Activated CD8-positive, alpha-beta memory T cell treated with anti-CD3 and anti-CD28 coated beads for 48 hours (primary cell): Measurements from ENCODE around the gene ARL16.

Source experiments
- DNase-seq, 3 experiments: peaks; one replicate each; pipeline ENCODE4 v3.0.0-alpha.2; 2020; ENCODE audit warnings: low read depth in 2 of 3, low spot score in 2 of 3

Gene ARL16

GRCh38 chr17:81647640-81648012 lies 36.0 kb downstream of the ARL16 start:
- no peak for DNase-seq

GRCh38 chr17:81646869-81647600 lies 36.6 kb downstream of the ARL16 start:
- no peak for DNase-seq

DNA sequence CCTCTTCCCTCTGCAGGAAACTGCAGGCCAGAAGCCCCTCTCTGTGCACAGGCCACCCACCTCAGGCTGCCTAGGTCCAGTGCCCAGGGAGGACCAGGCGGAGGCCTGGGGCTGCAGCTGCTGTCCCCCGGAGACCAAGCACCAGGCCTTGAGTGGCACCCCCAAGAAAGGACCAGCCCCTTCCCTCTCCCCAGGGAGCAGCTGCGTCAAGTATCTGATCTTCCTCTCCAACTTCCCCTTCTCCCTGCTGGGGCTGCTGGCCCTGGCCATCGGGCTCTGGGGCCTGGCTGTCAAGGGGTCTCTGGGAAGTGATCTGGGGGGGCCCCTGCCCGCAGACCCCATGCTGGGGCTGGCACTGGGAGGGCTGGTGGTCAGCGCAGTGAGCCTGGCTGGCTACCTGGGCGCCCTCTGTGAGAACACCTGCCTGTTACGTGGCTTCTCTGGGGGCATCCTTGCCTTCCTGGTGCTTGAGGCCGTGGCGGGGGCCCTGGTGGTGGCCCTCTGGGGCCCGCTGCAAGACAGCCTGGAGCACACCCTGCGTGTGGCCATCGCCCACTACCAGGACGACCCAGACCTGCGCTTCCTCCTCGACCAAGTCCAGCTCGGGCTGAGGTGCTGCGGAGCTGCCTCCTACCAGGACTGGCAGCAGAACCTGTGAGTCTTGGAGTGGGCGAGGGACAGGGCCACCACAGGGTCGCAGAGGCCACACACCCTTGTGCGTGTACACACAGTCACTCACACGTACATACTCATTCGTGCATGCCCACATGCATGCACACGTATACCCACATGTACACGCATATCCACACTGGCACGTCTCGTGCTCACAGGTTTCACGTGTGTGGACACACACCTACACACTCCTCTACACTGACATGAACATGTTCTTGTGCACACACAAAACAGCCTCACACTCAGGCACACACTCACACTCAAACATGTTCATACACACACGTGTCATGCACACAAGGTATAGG lies 38.3 kb downstream of the ARL16 start:
- no peak for DNase-seq

DNA sequence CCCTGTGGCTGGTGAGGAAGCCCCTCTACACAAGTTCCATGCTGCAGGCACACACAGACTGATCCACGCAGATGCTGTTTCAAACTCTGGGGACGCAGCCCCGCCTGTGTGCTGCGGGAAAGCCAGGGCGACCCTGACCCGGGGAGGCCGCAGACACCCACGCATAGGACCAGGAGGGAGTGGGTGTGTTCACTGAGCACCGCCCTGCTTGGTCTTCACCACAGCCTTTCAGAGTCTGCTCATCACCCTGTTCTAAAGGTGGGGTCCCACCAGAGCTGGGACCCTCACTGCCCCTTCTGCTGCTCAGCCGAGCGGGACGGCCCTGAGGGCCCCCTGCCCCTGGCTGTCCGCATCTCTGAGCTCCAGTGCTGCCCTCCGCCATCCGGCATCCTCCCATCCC lies 39.1 kb downstream of the ARL16 start:
- DNase-seq = no peak

- no peak for DNase-seq
Measured at GRCh38 chr17:81641825-81642489, 41.6 kb downstream of the ARL16 start.

DNA sequence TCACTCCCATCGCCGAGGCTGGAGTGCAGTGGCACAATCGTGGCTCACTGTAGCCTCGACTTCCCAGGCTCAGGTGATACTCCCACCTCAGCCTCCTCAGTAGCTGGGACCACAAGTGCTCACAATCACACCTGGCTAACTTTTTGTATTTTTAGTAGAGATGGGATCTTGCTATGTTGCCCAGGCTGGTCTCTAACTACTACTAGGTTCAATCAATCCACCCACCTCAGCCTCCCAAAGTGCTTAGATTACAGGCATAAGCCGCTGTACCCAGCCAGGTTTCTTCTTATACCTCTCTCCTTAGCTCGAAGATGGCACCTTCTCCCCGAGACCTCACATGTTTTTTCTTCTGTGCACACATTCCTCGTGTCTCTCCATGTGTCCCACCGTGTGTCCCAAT lies 43.6 kb downstream of the ARL16 start:
- DNase-seq = no peak

DNA sequence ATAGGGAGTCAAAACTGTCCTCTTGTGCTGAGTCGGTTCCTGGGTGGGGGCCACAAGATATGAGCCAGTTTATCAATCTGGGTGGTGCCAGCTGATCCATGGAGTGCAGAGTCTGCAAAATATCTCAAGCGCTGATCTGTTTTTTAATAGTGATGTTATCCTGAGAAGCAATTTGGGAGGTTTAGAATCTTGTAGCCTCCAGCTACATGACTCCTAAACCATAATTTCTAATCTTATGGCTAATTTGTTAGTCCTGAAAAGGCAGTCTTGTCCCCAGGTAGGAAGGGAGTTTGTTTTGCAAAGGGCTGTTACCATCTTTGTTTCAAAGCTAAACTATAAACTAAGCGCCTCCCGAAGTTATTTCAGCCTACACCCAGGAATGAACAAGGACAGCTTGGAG lies 44.9 kb downstream of the ARL16 start:
- DNase-seq = no peak

GRCh38 chr17:81636505-81637288 lies 46.9 kb downstream of the ARL16 start, which contains the start of the genes NPLOC4 and TSPAN10:
TSS of gene NPLOC4 (minus strand) at chr17:81637112. CDS start at chr17:81636930, 182 bp downstream.
TSS of gene TSPAN10 (plus strand) at chr17:81637196. CDS start at chr17:81642413, 5,217 bp downstream.
- DNase-seq = peak; percentile 80 to 89 (median 88)

DNA sequence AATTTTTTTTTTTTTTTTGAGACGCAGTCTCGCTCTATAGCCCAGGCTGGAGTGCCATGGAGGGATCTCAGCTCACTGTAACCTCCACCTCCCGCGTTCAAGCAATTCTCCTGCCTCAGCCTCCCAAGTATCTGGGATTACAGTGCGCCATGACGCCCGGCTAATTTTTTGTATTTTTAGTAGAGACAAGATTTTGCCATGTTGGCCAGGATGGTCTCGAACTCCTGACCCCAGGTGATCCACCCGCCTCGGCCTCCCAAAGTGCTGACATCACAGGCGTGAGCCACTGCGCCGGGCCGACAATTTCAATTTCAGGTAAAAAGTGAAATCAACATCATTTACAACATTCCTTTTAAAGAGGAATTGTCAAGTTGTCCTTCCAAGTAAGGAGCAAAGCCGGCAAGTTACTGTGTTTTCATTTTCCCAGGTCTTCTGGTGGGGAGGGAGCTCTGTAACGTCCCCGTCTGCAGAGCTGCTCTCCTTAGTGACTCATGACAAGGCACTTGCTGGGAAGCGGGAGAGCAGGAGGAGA lies 47.6 kb downstream of the ARL16 start:
- DNase-seq = no peak

DNA sequence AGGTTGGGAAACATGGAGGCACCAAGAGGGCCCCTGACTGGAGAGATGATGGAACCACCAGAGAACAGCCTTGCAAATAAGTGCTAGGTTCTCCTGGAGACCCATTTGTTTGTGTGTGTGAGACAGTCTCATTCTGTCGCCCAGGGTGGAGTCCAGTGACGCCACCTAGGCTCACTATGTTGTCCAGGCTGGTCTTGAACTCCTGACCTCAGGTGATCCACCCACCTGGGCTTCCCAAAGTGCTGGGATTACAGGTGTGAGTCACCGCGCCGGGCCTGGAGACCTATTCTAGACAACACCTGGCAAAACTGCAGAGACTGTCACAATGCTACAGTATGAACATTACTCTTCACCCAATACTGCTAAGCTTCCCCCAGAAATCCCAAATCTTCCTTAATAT lies 48.2 kb downstream of the ARL16 start:
- DNase-seq = no peak

GRCh38 chr17:81631482-81631881 lies 52.1 kb downstream of the ARL16 start:
- no peak for DNase-seq
